ENCODE data around the gene ATF3. TPM values are rescaled to one million over a fixed set of nuclear protein-coding genes. Genes with fewer than 3 reads are reported as not detected.
A peak's percentile ranks its signal among the peaks of the same experiment; 100 is the strongest.

The ATF3 gene
- total RNA-seq, 2 donors from 2014 or later, result 12.6 to 27.6 TPM

DNA sequence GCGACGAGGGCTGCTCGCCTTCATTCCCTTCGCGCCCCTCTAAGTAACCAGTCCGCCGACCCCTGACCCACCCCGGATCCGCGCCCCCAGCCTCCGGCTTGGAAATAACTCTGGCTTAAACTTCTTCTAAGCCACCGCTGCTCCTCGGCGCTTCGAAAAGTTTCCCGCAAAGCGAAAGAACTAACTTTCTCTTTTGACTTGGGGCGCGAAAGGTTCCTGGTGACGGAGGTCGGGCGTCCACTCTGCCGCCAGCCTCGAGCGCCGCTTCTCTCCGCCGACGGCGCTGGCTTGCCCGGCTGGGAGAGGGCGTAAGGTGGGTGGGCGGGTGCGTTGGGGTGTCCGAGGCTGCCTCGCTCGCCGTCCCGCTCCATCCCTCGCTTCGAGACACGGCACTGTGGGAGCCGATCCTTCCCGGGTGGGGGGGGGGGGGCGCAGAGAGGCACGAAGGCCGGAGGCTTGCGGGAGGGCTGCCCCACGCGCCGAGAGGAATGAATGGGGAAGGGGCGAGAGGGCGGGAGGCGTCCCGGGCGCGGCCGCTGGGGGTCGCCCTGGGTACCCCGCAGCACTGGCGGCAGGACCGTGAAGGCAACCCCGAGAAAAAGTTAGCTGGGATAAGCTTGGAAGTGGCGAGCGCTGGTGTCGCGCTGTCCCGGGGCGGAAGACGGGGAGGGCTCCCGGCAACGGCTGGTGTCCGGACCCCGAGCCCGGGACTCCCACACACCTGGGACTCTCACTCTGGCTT lies 569 bp downstream of the ATF3 start:
- Histone ChIP-seq H3K4me1 (peaks cover 0 to 40% of the 10 kb centered on the region in 2 donors), H3K27me3 (peaks cover 0 to 8% of the 10 kb centered on the region in 2 donors), H3K36me3 (no peaks in the 10 kb centered on the region), H3K27ac (peak overlapping the region; percentile 97 to 99), H3K9me3 (no peaks in the 10 kb centered on the region), H3K4me3 (peak overlapping the region; percentile 70 to 73)
- DNase-seq (ENCODE audit: low spot score), result no peak
- peak; percentile 47 to 76 for TF ChIP-seq CTCF (IDR thresholded peaks at IDR 0.05)

DNA sequence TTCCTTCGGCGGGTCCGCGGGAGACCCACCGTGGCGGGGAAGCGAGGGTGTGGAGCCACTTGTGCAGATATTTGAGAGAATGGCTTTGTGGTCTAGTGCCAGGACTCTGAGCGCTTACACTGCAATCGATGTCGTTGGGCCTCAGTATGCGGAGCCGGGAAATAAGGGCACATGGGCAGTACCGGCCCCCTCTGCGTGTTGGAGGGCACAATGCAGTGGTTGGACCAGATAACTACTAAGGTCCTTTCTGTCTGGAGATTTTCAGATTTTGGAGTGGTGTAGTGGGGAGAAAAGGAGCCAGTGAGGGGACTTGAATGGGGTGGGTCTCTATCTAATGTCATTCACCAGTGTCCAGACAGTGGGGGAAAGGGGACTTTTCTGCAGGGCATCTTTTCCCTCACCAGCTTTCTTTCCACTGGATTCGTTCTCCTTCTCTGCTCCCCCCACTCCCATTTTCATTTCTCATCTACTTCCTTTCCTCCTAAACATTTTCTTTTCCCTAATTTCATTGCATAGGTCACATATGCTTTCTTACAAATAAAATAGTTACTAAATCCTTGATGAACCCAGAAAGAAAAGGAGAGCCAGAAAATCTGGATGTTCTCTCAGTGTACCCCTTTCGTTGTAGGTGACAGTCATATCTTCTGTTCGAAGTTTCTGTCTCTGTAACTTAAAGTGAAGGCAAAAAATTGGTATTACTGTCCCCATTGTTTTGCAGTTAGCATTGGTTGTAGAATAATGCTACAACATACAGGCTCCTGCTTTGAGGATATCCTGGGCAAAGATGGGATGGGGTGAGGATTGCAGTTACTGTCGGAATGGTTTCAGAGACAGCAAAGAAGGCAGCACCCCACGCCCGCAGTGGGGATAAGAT lies 1.4 kb downstream of the ATF3 start:
- H3K4me3 ChIP-seq, result peak overlapping the region; percentile 70 to 73
- H3K9me3 ChIP-seq, result no peaks in the 10 kb centered on the region
- no peak for TF ChIP-seq CTCF (IDR thresholded peaks at IDR 0.05)
- peak overlapping the region; percentile 97 to 99 for H3K27ac ChIP-seq
- H3K27me3 ChIP-seq, result peaks cover 0 to 8% of the 10 kb centered on the region in 2 donors
- peaks cover 0 to 40% of the 10 kb centered on the region in 2 donors for H3K4me1 ChIP-seq
- H3K36me3 ChIP-seq, result peaks cover 5% of the 10 kb centered on the region
- no peak for DNase-seq (ENCODE audit: low spot score)

DNA sequence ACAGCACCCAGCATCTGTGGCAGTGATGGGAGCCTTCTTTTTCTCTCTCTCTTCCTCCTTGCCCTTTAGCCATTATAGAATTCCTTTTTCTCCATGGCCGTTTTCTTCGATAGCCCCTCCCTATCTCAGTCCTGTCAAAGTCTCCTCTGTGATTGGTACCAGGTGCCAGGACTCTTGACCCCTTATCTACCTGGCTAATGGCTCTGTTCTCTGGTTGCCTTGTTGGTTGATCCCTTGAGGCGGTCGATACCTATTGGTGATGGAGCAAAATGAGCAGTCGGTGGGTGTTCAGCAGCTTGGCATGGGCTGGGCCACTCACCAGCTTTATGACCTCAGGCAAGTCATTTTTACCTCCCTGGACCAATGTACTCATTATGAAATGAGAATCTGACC lies 2.0 kb downstream of the ATF3 start:
- no peak for TF ChIP-seq CTCF (IDR thresholded peaks at IDR 0.05)
- no peak for DNase-seq (ENCODE audit: low spot score)

GRCh38 chr1:212611000-212611948 lies 2.7 kb downstream of the ATF3 start:
- TF ChIP-seq CTCF (IDR thresholded peaks at IDR 0.05), result no peak
- Histone ChIP-seq H3K4me3 (peak overlapping the region in 1 of 2 donors; percentile 73), H3K9me3 (no peaks in the 10 kb centered on the region), H3K36me3 (peaks cover 18% of the 10 kb centered on the region), H3K27me3 (peaks cover 0 to 8% of the 10 kb centered on the region in 2 donors), H3K4me1 (peaks cover 0 to 30% of the 10 kb centered on the region in 2 donors), H3K27ac (no peak overlapping the region)
- DNase-seq (ENCODE audit: low spot score), result no peak

More for the DNA sequence above, 2.0 kb downstream of the ATF3 start:
- H3K27me3 ChIP-seq, result peaks cover 0 to 8% of the 10 kb centered on the region in 2 donors
- H3K4me1 ChIP-seq, result peaks cover 0 to 37% of the 10 kb centered on the region in 2 donors
- peak overlapping the region; percentile 70 to 73 for H3K4me3 ChIP-seq
- no peak overlapping the region for H3K27ac ChIP-seq
- no peaks in the 10 kb centered on the region for H3K9me3 ChIP-seq
- H3K36me3 ChIP-seq, result peaks cover 11% of the 10 kb centered on the region
